ACHN (cell line): ENCODE data around the gene HRAS.
"Not testable (repeated sequence)": the region's sequence is repeated elsewhere in the genome, so short reads cannot be mapped to it uniquely, and the experiment has no call there.

Experiments used
- DNase-seq: peaks from one replicate; pipeline ENCODE4 v3.0.0-alpha.2; 2015
- in situ Hi-C: cut with HindIII; loops from 2 replicates; pipeline ENCODE4 v1.10.0; 2017; ENCODE audit warnings: low sequenced_read_pairs, low pct_ligation_motif_present, low pct_unique_long_range_greater_than_20kb

HRAS gene

DNA sequence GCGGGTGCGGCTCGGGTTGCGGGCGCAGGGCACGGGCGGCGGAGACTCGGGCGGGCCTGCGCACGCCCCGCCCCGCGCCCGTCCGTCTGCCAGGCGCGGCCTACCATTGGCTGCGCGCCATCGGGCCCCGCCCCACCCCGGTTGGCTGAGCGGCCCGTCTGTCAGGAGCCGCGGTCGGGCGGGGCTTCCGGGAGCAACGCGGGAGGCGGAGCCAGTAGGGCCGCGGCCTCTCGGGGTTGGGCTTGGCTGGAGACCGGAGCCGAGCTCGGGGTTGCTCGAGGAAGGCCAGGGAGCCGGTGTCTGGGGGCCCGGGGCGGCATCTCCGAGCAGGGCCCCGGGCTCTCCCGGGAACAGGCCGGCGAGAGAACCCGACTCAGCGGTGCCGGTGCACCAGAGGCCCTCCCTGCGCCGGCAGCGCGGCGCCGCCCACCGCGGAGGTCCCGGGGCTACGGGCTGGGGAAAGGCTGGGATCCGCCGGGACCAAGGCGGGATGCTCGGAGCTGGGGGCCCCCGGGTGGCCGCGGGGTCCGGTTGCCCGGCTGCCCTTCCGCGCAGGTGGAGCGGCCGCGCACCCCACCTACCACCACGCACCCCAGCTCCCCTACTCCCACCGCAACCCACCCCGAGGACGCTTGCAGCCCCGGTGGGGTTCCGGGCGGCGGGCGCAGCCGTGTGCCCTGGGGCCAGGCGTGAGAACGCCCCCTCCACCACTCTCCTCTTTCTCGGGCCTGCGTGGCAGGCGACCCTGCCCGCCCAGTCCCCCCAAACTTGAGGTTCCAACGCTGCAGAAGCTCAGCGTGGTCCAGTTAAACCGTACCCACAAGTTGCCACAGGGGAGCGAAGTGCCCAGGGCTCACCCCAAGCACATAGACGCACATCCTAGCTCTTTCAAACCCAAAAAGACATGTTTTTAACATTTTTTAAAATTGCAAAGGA lies at the start of gene HRAS:
Gene HRAS, minus strand, starts transcription at position 58 of the 936 bp plus-strand sequence.
- in situ Hi-C loops, result no loop called here
- peak; percentile 91 for DNase-seq

DNA sequence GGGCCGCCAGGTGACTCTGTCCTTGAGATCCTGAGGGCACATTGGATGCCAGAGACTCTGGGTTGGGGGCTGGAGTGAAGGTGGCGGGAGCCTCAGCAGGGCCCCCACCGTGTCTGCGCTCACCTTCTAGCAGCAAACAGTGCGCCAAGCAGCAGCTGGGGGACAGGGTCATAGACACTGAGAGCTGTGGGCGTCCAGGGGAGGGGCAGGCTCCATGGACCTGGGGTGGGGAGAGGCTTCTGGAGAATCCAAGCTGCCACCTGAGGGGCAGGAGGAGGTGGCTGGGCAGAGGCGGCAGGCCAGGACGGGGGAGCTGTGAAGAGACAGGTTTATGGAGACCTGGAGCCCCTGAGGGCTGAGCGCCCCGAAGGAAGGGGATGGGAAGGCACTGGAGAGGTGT lies 48.9 kb upstream of the HRAS start:
- in situ Hi-C loops, result no loop called here
- no peak for DNase-seq

DNA sequence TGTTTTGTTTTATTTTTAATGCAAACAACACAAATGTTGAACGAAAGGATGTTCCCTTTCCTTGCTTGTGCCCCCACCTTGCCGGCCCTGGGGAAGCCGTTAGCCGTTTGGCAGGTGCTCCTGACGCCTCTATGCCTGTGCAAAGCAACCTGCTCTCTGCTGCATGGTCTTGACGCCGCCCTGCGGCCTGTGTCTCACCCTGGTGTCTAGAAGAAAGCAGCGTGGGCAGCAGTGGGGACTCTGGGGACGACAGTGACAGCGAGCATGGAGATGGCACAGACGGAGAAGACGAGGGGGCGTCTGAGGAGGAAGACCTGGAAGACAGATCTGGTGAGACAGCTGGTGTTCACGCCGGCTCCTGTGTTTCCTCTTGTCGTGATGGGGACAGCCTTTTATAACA lies 46.4 kb upstream of the HRAS start:
- in situ Hi-C loops, result no loop called here
- DNase-seq, result no peak

DNA sequence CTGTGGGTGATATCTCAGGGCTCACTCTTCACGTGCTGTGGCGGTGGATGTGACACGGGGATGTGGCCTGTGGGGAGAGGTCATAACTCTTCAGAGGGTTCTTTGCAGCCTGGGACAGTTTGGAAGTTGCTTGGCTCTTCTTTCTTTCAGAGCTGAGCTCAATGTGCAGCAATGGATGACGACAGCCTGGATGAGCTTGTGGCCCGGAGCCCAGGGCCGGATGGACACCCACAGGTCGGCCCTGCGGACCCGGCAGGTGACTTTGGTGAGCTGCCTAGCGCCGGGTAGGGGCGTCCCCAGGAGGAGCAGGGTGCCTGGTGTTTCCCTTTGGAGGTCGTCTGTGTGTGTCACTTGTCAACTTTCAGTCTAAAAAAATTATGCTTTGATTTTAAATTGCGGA lies 46.0 kb upstream of the HRAS start:
- DNase-seq, result no peak
- in situ Hi-C loops, result no loop called here

DNA sequence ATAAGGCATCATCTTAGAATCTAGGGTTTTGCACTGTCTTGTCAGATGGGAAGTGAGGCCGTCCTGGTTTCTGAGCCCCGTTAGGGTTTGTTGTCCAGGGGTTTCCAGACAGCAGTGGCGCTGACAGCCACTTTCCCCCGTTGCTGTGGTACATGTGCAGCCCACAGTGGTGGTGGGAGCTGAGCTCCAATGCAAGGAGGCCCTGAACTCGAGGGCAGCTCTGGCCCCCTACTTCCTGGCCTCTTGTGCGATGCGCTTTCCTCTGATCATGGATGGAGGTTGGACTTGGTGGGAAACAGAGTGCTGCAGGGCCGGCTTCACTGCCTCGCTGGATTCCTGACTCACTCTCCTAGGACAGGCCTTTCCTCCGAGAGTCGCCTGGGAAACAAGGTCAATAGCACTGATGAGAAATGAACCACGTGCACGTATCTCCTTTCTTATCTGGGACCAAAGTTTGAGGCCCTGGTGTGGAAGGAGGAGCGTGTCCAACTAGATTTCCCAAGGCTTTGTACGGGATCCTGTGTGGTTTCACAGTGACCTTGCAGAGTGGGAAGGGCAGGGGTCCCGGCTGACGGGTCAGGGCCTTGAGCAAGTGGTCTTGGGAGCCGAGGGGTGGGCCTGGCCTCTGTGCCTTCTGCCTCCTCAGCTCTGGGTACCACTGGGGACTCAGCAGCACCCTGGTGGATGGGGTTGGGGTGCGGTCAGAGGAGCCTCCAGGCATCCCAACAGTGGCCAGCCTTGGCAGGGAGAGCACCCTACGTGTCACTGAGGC lies 44.6 kb upstream of the HRAS start:
- in situ Hi-C loops, result no loop called here
- DNase-seq, result no peak

DNA sequence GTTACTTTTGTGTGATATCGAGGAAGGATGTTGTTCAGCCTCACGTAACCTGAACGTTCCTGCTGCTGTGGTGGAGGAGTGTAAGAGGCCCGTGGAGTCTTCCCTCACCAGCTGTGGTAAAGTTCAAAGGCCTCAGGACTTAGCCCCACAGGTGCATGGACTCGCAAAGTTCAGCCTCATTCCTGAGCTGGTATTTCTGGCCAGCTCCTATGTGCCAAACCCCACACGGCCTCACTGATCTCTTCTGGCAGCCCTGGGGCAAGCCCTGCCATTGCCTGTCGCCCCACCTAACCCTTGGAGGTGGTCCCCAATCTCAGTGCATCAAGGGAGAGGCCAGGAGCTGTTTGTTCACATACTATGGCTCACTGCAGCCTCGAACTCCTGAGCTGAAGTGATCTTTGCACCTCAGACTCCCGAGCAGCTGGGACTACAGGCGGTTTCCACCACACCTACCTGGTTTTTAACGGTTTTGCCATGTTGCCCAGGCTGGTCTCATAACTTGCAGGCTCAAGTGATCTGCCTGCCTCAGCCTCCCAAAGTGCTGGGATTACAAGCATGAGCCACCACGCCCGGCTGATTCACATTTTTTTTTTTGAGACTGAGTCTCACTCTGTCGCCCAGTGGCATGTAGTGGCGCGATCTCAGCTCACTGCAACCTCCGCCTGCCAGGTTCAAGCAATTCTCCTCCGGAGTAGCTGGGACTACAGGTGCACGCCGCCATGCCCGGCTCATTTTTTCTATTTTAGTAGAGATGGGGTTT lies 43.1 kb upstream of the HRAS start:
- in situ Hi-C loops, result no loop called here

DNA sequence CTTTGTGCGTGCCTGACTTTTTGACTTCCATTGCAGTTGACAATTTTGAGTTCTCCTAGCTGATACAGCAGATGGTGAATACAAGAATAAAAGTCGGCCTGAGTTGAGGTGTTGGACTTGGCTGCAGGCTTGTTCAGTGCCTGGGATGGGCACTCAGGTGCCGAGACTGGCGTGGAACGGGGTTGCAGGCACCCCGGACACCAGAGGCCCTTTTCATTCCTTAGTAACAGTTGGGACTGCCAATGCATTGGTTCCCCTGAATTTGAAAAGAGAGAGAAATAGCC lies 42.2 kb upstream of the HRAS start:
- in situ Hi-C loops, result no loop called here
- no peak for DNase-seq

More for the DNA sequence above, 43.1 kb upstream of the HRAS start:
- peak; percentile 44 for DNase-seq

DNA sequence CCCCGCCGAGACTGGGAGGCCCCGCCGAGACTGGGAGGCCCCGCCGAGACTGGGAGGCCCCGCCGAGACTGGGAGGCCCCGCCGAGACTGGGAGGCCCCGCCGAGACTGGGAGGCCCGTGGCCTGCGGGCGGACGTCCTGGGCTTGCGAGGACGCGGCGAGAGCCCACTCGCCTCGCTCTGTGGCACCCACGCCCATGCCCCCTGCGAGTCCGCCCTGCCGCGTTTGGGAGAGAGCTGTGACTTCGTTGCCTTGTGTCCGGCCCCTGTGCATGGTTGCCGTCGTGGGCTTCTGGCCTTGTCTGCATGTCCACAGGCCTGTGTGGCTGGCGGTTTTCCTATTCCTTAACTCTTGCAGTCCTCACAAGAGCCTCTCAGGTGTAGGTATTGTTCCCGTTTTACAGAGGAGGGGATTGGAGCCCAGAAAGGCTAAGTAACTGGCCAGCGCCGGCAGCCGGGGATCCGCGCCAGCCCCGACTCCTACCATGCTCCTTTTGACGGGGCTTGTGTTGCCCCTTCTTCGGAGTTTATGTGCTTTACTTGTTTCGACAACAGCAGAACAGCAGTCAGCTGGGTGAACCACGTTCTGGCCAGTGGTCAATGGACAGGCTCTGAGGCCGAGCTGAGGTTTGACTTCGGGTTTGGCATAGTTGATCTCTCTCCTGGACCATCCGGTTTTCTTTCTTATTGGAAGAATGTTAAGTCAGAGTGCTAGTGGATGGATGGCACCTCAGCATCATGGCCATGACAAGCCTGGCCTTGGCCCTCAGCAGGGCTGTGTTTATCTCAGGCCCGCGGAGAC lies 41.6 kb upstream of the HRAS start:
- in situ Hi-C loops, result no loop called here
- DNase-seq, result no peak

DNA sequence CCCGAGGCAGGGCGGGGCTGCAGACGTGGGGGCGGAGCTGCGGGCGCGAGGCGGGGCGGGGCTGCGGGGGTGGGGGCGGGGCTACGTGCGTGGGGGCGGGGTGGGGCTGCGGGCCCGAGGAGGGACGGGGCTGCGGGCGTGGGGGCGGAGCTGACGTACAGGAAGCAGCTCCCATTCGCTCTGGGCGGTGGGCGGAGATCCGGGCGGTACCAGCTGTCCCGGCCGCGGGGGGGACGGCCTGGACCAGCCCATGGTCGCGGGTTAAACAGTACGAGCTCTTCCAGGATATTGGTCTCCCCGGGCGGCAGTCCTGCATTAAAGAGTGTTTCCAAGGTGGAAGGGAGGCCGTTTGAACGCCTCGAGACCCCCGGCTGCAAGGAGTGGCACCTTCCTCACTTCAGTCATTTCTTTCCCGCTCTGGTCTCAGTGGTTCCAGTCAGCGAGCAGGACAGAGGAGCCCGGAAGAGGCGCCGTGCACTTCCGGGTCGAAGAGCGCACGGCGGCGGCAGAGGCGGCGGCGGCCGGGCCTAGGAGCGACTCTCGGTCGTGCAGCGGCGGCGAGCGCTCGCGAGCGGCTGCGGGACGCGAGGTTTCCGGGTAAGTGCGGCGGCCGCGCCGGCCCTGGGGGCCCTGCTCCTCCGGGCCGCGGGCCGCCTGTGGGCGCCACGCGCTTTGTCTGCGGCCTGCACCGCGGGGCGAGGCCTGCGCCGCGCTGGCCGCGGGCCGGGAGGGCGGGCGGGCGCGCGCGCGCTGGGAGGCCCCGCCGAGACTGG lies 40.8 kb upstream of the HRAS start, which contains the start of gene PHRF1:
Gene PHRF1, plus strand, starts transcription at position 475 of the 773 bp plus-strand sequence. CDS start 5,043 bp downstream, outside the sequence.
- DNase-seq, result peak; percentile 87
- in situ Hi-C loops, result no loop called here

DNA sequence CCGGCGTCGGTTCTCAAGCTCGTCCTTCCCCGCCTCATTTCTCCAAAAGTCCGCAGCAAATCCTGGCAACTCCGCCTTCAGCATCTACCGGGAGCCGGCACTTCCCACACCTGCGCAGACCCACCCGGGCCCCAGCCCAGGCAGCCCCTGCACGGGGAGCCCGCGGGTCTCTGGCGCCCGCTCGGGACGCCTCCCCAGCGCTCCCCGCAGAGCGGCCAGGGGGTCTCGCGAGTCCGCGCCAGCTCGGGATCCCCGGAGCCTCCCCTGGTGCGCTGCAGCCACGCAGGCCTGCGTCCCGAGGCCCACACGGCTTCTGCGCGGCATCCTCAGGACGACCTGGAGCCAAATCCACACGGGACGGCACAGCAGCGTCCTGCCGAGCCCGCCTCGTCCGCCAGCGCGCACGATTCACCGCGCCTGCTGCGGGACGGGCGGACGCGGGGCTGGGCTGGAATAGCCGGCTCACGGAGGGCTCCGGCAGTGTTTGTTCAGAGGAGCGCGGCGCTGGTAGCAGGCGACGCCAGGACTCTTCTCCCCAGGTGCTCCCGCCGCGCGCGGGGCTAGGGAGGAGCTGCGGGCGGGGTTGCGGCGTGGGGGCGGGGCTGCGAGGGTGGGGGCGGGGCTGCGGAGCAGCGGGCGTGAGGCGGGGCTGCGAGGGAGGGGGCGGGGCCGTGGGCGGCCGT lies 40.1 kb upstream of the HRAS start:
- no peak for DNase-seq
- in situ Hi-C loops, result no loop called here

DNA sequence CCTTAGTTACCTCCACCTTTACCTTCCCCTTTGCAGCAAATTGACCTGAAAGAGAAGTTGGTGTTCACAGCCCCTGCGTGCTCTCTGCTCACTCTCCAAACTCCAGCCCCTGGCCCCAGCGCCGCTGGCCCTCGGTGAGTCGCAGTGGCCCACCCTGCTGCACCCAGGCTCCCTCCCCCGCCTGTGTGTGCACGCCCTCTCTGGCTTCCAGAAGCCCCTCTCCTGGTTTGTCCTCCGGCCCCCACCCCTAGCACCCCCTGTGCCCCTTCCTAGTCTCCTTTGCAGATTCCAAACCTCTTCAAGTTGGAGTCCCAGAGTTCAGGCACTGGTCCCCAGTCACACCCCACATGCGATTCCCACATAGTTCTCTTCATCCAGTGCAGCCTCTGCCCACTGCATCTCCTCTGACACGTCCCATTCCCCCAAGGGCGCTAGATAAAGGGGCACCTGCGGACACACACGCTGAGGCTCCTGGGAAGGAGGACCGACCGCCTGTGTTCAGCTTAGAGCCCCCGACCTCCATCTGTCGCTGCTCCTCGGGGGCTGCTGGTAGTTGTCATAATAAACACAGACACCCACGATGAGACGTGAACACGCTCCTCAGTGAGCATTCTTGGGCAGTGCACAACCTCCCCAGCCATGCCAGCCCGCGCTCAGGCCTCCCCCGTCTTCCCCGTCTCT lies 39.4 kb upstream of the HRAS start:
- no peak for DNase-seq
- in situ Hi-C loops, result no loop called here

DNA sequence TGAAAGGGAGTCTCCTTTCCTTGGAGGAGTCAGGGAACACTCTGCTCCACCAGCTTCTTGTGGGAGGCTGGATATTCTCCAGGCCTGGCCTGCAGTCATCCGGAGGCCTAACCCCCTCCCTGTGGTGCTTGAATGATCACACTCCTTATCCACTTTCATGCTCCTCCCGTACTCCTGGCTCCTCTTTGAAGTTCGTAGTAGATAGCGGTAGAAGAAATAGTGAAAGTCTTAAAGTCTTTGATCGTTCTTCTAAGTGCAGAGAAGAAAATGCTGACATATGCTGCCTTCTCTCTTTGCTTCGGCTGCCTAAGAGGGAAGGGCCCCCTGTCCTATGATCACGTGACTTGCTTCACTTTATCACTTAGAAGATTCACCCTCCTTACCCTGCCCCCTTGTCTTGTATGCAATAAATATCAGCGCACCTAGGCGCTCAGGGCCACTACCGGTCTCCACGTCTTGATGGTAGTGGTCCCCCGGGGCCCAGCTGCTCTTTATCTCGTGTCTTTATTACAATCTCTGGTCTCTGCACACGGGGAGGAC lies 38.7 kb upstream of the HRAS start:
- DNase-seq, in situ Hi-C loops: not testable (repeated sequence)

DNA sequence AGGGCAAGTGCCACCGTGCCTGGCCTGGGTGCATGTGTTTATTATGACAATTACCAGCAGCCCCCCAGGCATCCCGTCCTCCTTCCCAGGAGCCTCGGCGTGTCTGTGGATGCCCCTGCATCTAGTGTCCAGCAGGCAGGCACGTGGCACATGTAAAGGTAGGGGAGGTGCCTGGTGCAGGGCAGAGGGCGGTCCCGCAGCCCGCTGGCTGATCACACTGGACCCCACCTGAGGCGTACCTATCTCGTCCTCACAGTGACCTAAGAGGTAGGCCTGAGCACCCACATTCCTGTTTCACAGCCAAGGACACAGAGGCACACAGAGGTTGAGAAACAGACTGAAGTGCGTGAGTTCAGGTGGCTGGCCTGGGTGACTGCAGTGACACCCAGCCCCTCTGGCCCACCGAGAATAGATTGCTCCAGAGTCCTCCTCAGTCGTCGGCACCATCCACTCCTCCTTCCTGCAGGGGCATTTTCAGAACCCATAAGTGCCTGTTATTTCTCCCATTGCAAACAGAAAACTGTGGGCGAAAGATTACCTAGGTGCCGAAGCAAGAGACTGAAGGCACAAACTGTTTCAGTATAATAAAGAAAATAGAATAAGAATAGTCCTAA lies 37.9 kb upstream of the HRAS start:
- DNase-seq, result no peak
- in situ Hi-C loops, result no loop called here

DNA sequence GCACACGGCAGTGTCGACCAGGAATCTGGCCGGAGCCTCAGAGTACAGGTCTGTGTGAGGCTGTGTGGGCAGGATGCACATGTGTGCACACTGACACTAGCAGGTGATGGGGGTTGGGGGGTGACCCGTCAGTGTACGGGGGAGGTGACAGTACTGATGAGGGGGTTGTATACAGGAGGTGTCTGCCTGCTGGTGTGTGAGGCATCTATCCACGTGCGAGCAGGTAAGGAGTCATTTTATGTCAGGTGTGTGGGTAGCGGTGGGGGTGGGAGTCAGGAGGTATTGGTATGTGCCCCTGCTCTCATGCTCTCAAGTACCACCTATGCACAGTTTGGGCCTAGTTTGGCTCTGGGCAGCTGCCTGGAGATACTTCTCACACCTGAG lies 36.4 kb upstream of the HRAS start:
- in situ Hi-C loops, result no loop called here
- no peak for DNase-seq

DNA sequence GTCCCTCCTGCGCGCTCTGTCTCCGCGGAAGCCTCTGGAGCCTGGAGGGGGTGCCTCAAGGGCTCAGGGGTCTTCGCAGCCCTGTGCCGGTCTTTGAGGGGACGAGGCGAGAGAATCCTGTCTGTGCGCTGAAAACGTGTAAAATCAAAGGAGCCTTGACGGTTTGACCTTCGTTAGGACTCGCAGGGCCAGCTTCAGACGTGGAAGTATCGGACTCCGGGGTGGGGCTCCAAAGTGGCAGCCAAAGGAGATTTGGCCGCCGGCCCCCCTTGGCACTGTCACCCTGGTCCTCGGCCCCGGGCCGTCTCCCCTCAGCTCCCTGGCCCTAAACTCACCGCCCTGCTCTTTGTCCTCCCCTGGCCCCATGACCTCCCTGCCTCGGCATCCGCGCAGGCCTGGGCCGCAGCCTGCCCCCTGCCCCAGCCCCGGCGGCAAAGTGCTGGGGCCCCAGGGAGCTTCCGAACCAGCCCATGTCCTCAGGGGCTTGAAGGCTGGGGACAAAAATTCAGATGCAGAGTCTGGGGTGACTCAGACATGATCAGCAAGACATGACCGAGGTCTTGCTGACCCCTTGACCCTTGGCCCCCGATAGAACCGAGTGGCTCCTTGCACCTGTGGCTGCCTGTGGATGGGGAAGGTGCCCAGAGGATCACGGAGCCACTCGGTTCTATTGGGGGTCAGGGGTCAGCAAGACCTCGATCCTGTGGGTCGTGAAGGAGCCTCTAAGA lies 33.9 kb upstream of the HRAS start:
- in situ Hi-C loops, result no loop called here

More for the DNA sequence above, 33.9 kb upstream of the HRAS start:
- no peak for DNase-seq
